Fibroblast of lung (primary cell): ENCODE results near the gene FAAH2.
"Not testable (repeated sequence)": the region's sequence is repeated elsewhere in the genome, so short reads cannot be mapped to it uniquely, and the experiment has no call there.

Experiments used
- CTCF ChIP-seq, 2 donors: IDR thresholded peaks in 1 of 2; conservative IDR thresholded peaks in 1 of 2; 1 replicate in 1 of 2; 2 replicates in 1 of 2; pipeline ENCODE4 v1.5.1; 2011 to 2012; ENCODE audit warnings: low read length in 2 of 2, control low read depth in 1 of 2, inconsistent platforms in 1 of 2, low read depth in 1 of 2, mild to moderate bottlenecking in 1 of 2
- EZH2 ChIP-seq: IDR thresholded peaks from 2 replicates; pipeline ENCODE4 v1.5.1; 2012; ENCODE audit warnings: low read length, control low read depth, mild to moderate bottlenecking; ENCODE audit errors: missing control alignments

GRCh38 chrX:57335790-57336189 is 49.3 kb downstream of the FAAH2 start:
- TF ChIP-seq CTCF (conservative IDR thresholded peaks at IDR 0.05 in 1 of 2, IDR thresholded peaks at IDR 0.05 in 1 of 2; ENCODE audit: low read depth in 1 of 2, low read length in 2 of 2); EZH2: not testable (repeated sequence)
